Tibial artery (tissue), 4 donors: ENCODE data around the gene MYLK.

Experiments
- DNase-seq, 2 donors: peaks; one replicate each; pipeline ENCODE4 v3.0.0-alpha.2; 2019
- H3K27ac ChIP-seq, 2 donors: fragments of 200-600 bp; sonication (generic) in 1 of 2; 1 replicate in 1 of 2; 2 replicates in 1 of 2; pipeline ENCODE4 v1.5.1; 2018 to 2019; ENCODE audit warnings: mild to moderate bottlenecking in 1 of 2
- H3K27me3 ChIP-seq, 2 donors: fragments of 200-600 bp; sonication (generic) in 1 of 2; one replicate each; pipeline versions ENCODE4 v1.5.1 to v1.6.0; 2016 to 2019
- H3K36me3 ChIP-seq, 3 donors: fragments of 200-600 bp; sonication (generic) in 2 of 3; one replicate each; pipeline ENCODE4 v1.5.1; 2016 to 2019; ENCODE audit warnings: mild to moderate bottlenecking in 2 of 3
- H3K4me1 ChIP-seq, 4 donors: fragments of 200-600 bp; sonication (generic) in 2 of 4; 1 replicate in 3 of 4; 2 replicates in 1 of 4; pipeline ENCODE4 v1.5.1; 2016 to 2019
- H3K4me3 ChIP-seq, 2 donors: fragments of 200-600 bp; sonication (generic) in 1 of 2; 1 replicate in 1 of 2; 2 replicates in 1 of 2; pipeline ENCODE4 v1.5.1; 2018 to 2019; ENCODE audit warnings: mild to moderate bottlenecking in 2 of 2
- H3K9me3 ChIP-seq, 3 donors: fragments of 200-600 bp; sonication (generic) in 1 of 3; one replicate each; pipeline ENCODE4 v1.5.1; 2016 to 2019
- intact Hi-C: fragments of 100-400 bp; cut with DNase I; formaldehyde crosslinking; loops from one replicate; pipeline ENCODE4 v1.15.0; 2023; ENCODE audit warnings: low total_unique reads
- TF ChIP-seq, protein P1 (sequence below), 2 experiments: fragments of 200-600 bp in 1 of 2; fragments of 450-650 bp in 1 of 2; IDR thresholded peaks; one replicate each; pipeline ENCODE4 v1.5.1; 2017 to 2019; ENCODE audit warnings: antibody characterized with exemption in 2 of 2, mild to moderate bottlenecking in 1 of 2, moderate library complexity in 1 of 2

MYLK gene

DNA sequence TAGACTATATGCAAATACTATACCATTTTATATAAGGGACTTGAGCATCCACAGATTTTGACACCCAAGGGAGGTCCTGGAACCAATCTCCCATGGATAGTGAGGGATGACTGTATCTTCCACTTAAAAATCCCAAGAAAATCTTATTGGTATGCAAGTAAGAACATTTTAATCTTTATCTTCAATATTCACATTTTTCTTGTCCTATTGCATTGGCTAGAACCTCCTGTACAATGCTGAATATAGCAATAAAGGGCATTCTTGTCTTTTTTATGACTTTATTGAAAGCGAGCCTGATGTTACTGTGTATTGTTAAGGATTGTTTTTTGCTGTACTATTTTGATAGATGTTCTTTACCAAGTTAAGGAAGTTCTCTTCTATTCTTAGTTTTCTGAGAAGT, 36.9 kb downstream of the MYLK start:
- no peak for DNase-seq
- intact Hi-C loops = no loop called here
- Histone ChIP-seq H3K4me1 (peaks cover 0 to 14% (median 4%) of the 10 kb centered on the region in 4 donors), H3K9me3 (peaks cover 0 to 35% (median 8%) of the 10 kb centered on the region in 3 donors), H3K27ac (no peak overlapping the region), H3K36me3 (no peaks in the 10 kb centered on the region), H3K27me3 (no peaks in the 10 kb centered on the region), H3K4me3 (no peak overlapping the region)
- TF ChIP-seq, protein P1, sequence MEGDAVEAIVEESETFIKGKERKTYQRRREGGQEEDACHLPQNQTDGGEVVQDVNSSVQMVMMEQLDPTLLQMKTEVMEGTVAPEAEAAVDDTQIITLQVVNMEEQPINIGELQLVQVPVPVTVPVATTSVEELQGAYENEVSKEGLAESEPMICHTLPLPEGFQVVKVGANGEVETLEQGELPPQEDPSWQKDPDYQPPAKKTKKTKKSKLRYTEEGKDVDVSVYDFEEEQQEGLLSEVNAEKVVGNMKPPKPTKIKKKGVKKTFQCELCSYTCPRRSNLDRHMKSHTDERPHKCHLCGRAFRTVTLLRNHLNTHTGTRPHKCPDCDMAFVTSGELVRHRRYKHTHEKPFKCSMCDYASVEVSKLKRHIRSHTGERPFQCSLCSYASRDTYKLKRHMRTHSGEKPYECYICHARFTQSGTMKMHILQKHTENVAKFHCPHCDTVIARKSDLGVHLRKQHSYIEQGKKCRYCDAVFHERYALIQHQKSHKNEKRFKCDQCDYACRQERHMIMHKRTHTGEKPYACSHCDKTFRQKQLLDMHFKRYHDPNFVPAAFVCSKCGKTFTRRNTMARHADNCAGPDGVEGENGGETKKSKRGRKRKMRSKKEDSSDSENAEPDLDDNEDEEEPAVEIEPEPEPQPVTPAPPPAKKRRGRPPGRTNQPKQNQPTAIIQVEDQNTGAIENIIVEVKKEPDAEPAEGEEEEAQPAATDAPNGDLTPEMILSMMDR (IDR thresholded peaks at IDR 0.05) = no peak

GRCh38 chr3:123843668-123844067, 40.5 kb downstream of the MYLK start:
- Histone ChIP-seq H3K4me1 (peaks cover 0 to 14% (median 4%) of the 10 kb centered on the region in 4 donors), H3K27ac (no peak overlapping the region), H3K27me3 (no peaks in the 10 kb centered on the region), H3K9me3 (peaks cover 0 to 39% (median 4%) of the 10 kb centered on the region in 3 donors), H3K4me3 (no peak overlapping the region), H3K36me3 (peaks cover 0 to 3% (median 0%) of the 10 kb centered on the region in 3 donors)
- DNase-seq = no peak
- TF ChIP-seq, protein P1 (IDR thresholded peaks at IDR 0.05) = no peak
- intact Hi-C loops = no loop called here

DNA sequence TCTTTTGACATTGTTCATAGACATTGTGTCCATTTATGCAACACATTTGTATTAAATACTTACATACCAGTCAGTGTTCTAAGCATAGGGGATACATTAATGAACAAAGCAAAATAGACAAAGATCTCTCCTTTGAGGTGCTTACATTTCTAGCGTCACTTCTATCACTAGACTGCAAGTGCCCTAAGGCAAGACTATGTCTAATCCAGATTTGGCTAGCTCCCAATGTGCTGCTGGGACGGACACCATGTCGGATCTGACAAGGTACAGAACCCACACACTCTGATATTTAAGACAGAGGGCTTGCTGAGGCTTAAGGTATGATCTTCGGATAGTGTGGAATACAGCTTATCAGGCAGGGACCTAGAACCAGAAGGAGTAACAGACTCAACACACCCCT, 41.4 kb downstream of the MYLK start:
- Histone ChIP-seq H3K36me3 (peaks cover 0 to 3% (median 0%) of the 10 kb centered on the region in 3 donors), H3K4me3 (no peak overlapping the region), H3K9me3 (peaks cover 0 to 36% (median 0%) of the 10 kb centered on the region in 3 donors), H3K27ac (no peak overlapping the region), H3K27me3 (no peaks in the 10 kb centered on the region), H3K4me1 (peaks cover 0 to 14% (median 4%) of the 10 kb centered on the region in 4 donors)
- TF ChIP-seq, protein P1 (IDR thresholded peaks at IDR 0.05) = no peak
- DNase-seq = no peak
- intact Hi-C loops = no loop called here

- H3K4me1 ChIP-seq = peaks cover 0 to 14% (median 4%) of the 10 kb centered on the region in 4 donors
- no peak overlapping the region for H3K27ac ChIP-seq
- no peak for DNase-seq
- peaks cover 0 to 3% (median 0%) of the 10 kb centered on the region in 3 donors for H3K36me3 ChIP-seq
- TF ChIP-seq, protein P1 (IDR thresholded peaks at IDR 0.05) = no peak
- no peak overlapping the region for H3K4me3 ChIP-seq
- no peaks in the 10 kb centered on the region for H3K27me3 ChIP-seq
- intact Hi-C loops = no loop called here
- peaks cover 0 to 29% (median 0%) of the 10 kb centered on the region in 3 donors for H3K9me3 ChIP-seq
Measured at GRCh38 chr3:123841476-123842238, 42.5 kb downstream of the MYLK start.

GRCh38 chr3:123840961-123841360, 43.2 kb downstream of the MYLK start:
- DNase-seq = no peak
- H3K36me3 ChIP-seq = peaks cover 0 to 3% (median 0%) of the 10 kb centered on the region in 3 donors
- peaks cover 0 to 28% (median 0%) of the 10 kb centered on the region in 3 donors for H3K9me3 ChIP-seq
- no peaks in the 10 kb centered on the region for H3K27me3 ChIP-seq
- peaks cover 0 to 10% (median 3%) of the 10 kb centered on the region in 4 donors for H3K4me1 ChIP-seq
- no peak overlapping the region for H3K4me3 ChIP-seq
- intact Hi-C loops = no loop called here
- no peak overlapping the region for H3K27ac ChIP-seq
- TF ChIP-seq, protein P1 (IDR thresholded peaks at IDR 0.05) = no peak
